Measurements from ENCODE around the gene CPA5.
"Not testable (repeated sequence)": the region's sequence is repeated elsewhere in the genome, so short reads cannot be mapped to it uniquely, and the experiment has no call there.

CPA5 gene

DNA sequence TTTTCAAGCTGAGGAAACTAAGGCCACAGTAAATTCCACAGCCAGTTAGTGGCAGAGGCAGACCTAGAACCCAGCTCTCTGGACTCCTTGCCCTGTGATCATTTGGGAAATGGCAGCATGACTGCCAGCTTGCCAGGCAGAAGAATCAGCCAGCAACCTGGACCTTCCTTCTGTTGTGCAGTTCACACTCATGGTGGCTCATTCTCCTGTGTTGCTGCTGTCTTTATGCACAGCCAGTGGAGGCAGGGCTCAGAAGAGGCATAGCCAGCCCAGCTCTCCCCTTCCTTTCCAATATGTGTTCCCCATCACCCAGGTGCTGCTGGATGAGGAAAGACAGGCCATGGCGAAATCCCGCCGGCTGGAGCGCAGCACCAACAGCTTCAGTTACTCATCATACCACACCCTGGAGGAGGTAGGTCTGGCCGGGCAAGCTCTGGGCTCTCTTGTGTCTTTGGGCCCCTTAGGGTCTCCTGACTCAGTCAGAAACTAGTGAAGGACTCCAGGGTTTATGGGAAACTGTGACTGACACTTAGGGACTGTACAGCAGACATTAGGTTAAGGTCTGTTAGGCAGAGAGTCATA lies 14.8 kb downstream of the CPA5 start:
- DNase-seq (ENCODE audit: low spot score): no peak

GRCh38 chr7:130360518-130360917 lies 15.9 kb downstream of the CPA5 start:
- DNase-seq (ENCODE audit: low spot score): no peak

- no peak for DNase-seq (ENCODE audit: low spot score)
Measured at GRCh38 chr7:130361681-130362080, 17.1 kb downstream of the CPA5 start.

- DNase-seq (ENCODE audit: low spot score): no peak
Measured at GRCh38 chr7:130362251-130362816, 17.7 kb downstream of the CPA5 start.

DNA sequence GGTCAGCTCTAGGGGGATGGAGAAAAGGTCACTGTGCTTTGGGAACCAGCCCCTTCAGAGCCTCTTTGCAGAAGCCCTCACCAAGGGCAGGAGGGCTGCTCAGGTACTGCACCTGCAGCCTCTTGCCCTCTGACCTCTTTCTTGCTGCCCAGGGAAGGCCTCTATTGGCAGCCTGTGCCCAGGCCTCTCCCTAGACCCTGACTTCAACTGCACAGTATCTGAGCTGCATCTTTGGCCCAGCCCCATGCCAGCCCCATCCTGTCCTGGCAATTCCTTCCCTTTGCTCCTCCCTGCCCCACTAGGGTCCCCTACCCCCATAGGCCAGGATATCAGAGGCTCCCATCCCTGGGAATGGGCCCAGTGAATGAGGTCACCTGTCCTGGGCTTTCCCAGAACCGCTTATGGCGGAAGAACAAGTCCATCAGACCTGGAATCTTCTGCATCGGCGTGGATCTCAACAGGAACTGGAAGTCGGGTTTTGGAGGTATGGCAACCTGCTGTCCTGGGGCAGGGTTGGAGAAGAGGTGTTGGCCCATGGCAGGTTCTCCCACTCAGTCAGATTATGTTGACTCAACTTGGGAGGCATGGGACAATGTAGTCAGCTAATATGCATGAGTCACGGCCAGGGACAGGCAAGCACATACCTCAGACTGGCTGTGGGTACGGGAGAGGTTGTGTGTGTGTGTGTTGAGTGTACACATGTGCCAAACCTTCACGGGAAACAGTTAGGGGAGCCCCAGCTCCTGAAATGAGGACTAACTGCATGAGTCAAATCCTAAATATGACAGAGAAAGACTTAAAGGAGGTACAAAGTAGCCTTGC lies 18.6 kb downstream of the CPA5 start:
- peak; percentile 76 for DNase-seq (ENCODE audit: low spot score)

DNA sequence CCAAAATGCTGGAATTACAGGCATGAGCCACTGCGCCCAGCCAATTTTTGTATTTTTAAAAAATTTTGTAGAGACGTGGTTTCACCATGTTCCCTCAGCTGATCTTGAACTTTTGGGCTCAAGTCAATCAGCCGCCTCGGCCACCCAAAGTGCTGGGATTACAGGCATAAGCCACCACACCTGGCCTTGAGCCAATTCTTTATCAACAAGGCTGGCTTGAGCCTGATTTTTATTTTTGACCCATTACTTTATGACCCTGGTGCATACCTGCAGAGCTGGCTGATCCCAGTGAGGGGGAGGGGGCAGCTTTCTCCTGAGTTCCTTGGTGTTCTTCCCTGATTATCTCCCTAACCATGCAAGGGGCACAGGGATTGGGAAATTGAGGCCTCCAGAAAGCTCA lies 19.8 kb downstream of the CPA5 start:
- DNase-seq (ENCODE audit: low spot score): no peak

GRCh38 chr7:130365088-130365487 lies 20.5 kb downstream of the CPA5 start:
- DNase-seq (ENCODE audit: low spot score): no peak

- DNase-seq (ENCODE audit: low spot score): peak; percentile 61
Measured at GRCh38 chr7:130365511-130366441, 21.2 kb downstream of the CPA5 start.

- no peak for DNase-seq (ENCODE audit: low spot score)
Measured at GRCh38 chr7:130366564-130366963, 21.9 kb downstream of the CPA5 start.

GRCh38 chr7:130367088-130367755 lies 22.6 kb downstream of the CPA5 start:
- no peak for DNase-seq (ENCODE audit: low spot score)

- DNase-seq (ENCODE audit: low spot score): no peak
Measured at GRCh38 chr7:130367836-130368746, 23.5 kb downstream of the CPA5 start.

- peak; percentile 65 for DNase-seq (ENCODE audit: low spot score)
Measured at GRCh38 chr7:130369110-130369711, 24.6 kb downstream of the CPA5 start.

DNA sequence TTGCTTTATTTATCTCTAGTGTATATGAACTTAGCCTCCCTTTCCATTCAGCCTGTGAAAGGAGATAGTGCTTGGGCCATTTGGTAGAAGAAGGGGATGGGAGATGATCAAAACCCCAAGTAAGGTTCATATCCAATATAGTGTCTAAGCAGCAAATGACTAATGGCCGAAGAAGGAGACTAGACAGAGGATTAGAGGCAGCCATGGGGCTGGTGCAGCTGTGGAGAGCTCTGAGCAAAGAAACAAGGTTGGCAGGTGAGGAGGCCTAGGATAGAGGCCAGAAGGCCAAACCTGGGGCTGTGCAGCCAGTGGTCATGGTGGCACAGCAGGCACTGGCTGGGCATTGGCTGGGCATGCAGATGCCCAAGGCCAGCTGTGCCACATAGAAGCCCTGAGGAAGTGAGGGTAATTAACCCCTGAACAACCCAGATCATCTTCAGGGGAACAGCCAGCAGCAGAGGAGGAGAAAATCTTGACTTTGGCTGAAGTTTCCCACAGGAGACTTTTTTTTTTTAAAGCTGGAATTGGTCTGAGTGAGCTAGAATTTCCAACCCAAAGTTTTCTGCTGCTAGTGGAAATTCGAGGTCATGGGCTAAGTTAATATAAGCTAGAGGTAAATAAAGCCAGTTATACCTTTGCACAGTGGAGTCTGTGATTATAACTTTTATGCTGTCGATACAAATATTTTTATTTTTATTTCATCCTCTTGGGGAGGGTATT lies 25.4 kb downstream of the CPA5 start:
- no peak for DNase-seq (ENCODE audit: low spot score)

GRCh38 chr7:130371046-130371445 lies 26.4 kb downstream of the CPA5 start:
- DNase-seq (ENCODE audit: low spot score): no peak

- DNase-seq (ENCODE audit: low spot score): no peak
Measured at GRCh38 chr7:130372402-130373165, 28.0 kb downstream of the CPA5 start.

GRCh38 chr7:130374507-130374906 lies 29.9 kb downstream of the CPA5 start:
- DNase-seq (ENCODE audit: low spot score): no peak

GRCh38 chr7:130376461-130376860 lies 31.8 kb downstream of the CPA5 start:
- DNase-seq (ENCODE audit: low spot score): not testable (repeated sequence)

GRCh38 chr7:130377178-130377577 lies 32.6 kb downstream of the CPA5 start:
- no peak for DNase-seq (ENCODE audit: low spot score)

- DNase-seq (ENCODE audit: low spot score): no peak
Measured at GRCh38 chr7:130379019-130379418, 34.4 kb downstream of the CPA5 start.
